HG02588 (cell line): Measurements from ENCODE around the gene C11orf68.

Experiments used
- ATAC-seq: cut with Tn5 transposase; IDR thresholded peaks from one replicate; pipeline ENCODE4 v1.9.1; 2021; ENCODE audit warnings: mild to moderate bottlenecking, moderate library complexity; ENCODE audit not compliant: unreplicated experiment

The C11orf68 gene

GRCh38 chr11:65872586-65873317, 46.1 kb downstream of the C11orf68 start, which contains the start of gene EFEMP2:
TSS of gene EFEMP2 (minus strand) at chr11:65872800. CDS start at chr11:65872354, 446 bp downstream.
- no peak for ATAC-seq

GRCh38 chr11:65871811-65872548, 46.9 kb downstream of the C11orf68 start:
- no peak for ATAC-seq

- ATAC-seq: no peak
These were observed 47.9 kb downstream of the C11orf68 start for GRCh38 chr11:65870706-65871681.

- no peak for ATAC-seq
These were observed 48.6 kb downstream of the C11orf68 start for GRCh38 chr11:65870307-65870658.

- no peak for ATAC-seq
These were observed 49.1 kb downstream of the C11orf68 start for GRCh38 chr11:65869643-65870306.

GRCh38 chr11:65868907-65869306, 50.0 kb downstream of the C11orf68 start:
- no peak for ATAC-seq

- no peak for ATAC-seq
These were observed 50.7 kb downstream of the C11orf68 start for GRCh38 chr11:65868076-65868667.

- no peak for ATAC-seq
These were observed 51.4 kb downstream of the C11orf68 start for GRCh38 chr11:65867284-65868071.
